HepG2 (cell line): ENCODE measurements around the gene POP5. TPM values are rescaled to one million over a fixed set of nuclear protein-coding genes. Genes with fewer than 3 reads are reported as not detected.

Source experiments
- ARID4A ChIP-seq: sonication (generic); formaldehyde crosslinking; IDR thresholded peaks from 2 replicates; pipeline ENCODE4 v1.5.0; 2020; ENCODE audit warnings: mild to moderate bottlenecking, missing genetic modification reagents, borderline replicate concordance
- ETV5 ChIP-seq: IDR thresholded peaks from 2 replicates; pipeline ENCODE4 v1.6.1; 2018; ENCODE audit warnings: missing biosample characterization, missing genetic modification reagents, inconsistent platforms, borderline replicate concordance
- FOSL2 ChIP-seq: sonication (generic); formaldehyde crosslinking; IDR thresholded peaks from 2 replicates; pipeline ENCODE4 v1.4.0; 2020; ENCODE audit warnings: missing genetic modification reagents
- GABPB1 ChIP-seq: IDR thresholded peaks from 2 replicates; pipeline ENCODE4 v1.6.1; 2016; ENCODE audit warnings: mild to moderate bottlenecking, missing genetic modification reagents, moderate library complexity, missing compliant biosample characterization
- GTF3A ChIP-seq: sonication (generic); formaldehyde crosslinking; conservative IDR thresholded peaks from 2 replicates; pipeline ENCODE4 v1.4.0; 2020; ENCODE audit warnings: mild to moderate bottlenecking, missing genetic modification reagents
- HMG20B ChIP-seq: conservative IDR thresholded peaks from 2 replicates; pipeline ENCODE4 v1.6.1; 2016; ENCODE audit warnings: missing genetic modification reagents, missing compliant biosample characterization
- HNRNPLL ChIP-seq: fragments of 200-400 bp; formaldehyde crosslinking; IDR thresholded peaks from 2 replicates; pipeline ENCODE4 v1.6.1; 2017; ENCODE audit warnings: mild to moderate bottlenecking, low read depth, low read length; ENCODE audit not compliant: poor library complexity, severe bottlenecking
- MED8 ChIP-seq: sonication (generic); formaldehyde crosslinking; IDR thresholded peaks from 2 replicates; pipeline ENCODE4 v1.8.1; 2023; ENCODE audit warnings: mild to moderate bottlenecking, missing genetic modification reagents; ENCODE audit not compliant: insufficient replicate concordance
- NFE2 ChIP-seq: sonication (generic); formaldehyde crosslinking; IDR thresholded peaks from 2 replicates; pipeline ENCODE4 v1.4.0; 2020; ENCODE audit warnings: missing genetic modification reagents
- NFKB2 ChIP-seq: sonication (generic); formaldehyde crosslinking; IDR thresholded peaks from 2 replicates; pipeline ENCODE4 v1.4.0; 2020; ENCODE audit warnings: missing genetic modification reagents, borderline replicate concordance
- PRDM10 ChIP-seq: sonication (generic); formaldehyde crosslinking; IDR thresholded peaks from 2 replicates; pipeline ENCODE4 v1.4.0; 2020; ENCODE audit warnings: low read depth, missing genetic modification reagents
- RFXAP ChIP-seq: sonication (generic); formaldehyde crosslinking; IDR thresholded peaks from 2 replicates; pipeline ENCODE4 v1.4.0; 2020; ENCODE audit warnings: missing genetic modification reagents, borderline replicate concordance
- TBX2 ChIP-seq: sonication (generic); formaldehyde crosslinking; IDR thresholded peaks from 2 replicates; pipeline ENCODE4 v1.5.0; 2020; ENCODE audit warnings: missing genetic modification reagents, mild to moderate bottlenecking, borderline replicate concordance
- TSC22D2 ChIP-seq: sonication (generic); formaldehyde crosslinking; IDR thresholded peaks from 2 replicates; pipeline ENCODE4 v1.5.1; 2020; ENCODE audit warnings: missing genetic modification reagents, mild to moderate bottlenecking, borderline replicate concordance
- ZFY ChIP-seq: sonication (generic); formaldehyde crosslinking; IDR thresholded peaks from 2 replicates; pipeline ENCODE4 v1.4.0; 2020; ENCODE audit warnings: missing genetic modification reagents
- ZNF225 ChIP-seq: sonication (generic); formaldehyde crosslinking; IDR thresholded peaks from 2 replicates; pipeline ENCODE4 v1.4.0; 2020; ENCODE audit warnings: mild to moderate bottlenecking, missing genetic modification reagents
- ZNF234 ChIP-seq: sonication (generic); formaldehyde crosslinking; conservative IDR thresholded peaks from 2 replicates; pipeline ENCODE4 v1.5.1; 2020; ENCODE audit warnings: mild to moderate bottlenecking, missing genetic modification reagents
- ZNF326 ChIP-seq: sonication (generic); formaldehyde crosslinking; IDR thresholded peaks from 2 replicates; pipeline ENCODE4 v1.4.0; 2020; ENCODE audit warnings: missing genetic modification reagents, borderline replicate concordance
- ZNF441 ChIP-seq: sonication (generic); formaldehyde crosslinking; IDR thresholded peaks from 2 replicates; pipeline ENCODE4 v1.7.0; 2021; ENCODE audit warnings: missing genetic modification reagents, borderline replicate concordance
- ZNF556 ChIP-seq: sonication (generic); formaldehyde crosslinking; IDR thresholded peaks from 2 replicates; pipeline ENCODE4 v1.4.0; 2020; ENCODE audit warnings: mild to moderate bottlenecking, missing genetic modification reagents, borderline replicate concordance
- ZSCAN25 ChIP-seq: sonication (generic); formaldehyde crosslinking; IDR thresholded peaks from 2 replicates; pipeline ENCODE4 v1.8.0; 2022; ENCODE audit warnings: mild to moderate bottlenecking, missing genetic modification reagents
- polyA plus RNA-seq, 8 experiments: library from polyadenylated mRNA; depleted of rRNA in 3 of 8; stranded (reverse) in 7 of 8; unstranded in 1 of 8; fragments of >200 nt; fragmentation: Illumina TruSeq in 4 of 8; extraction: Trizol in 4 of 8; gene quantifications; 2 replicates each; pipeline versions ENCODE4 v1.2.1 to v1.2.3, GENCODE V29; 2011 to 2016; ENCODE audit warnings: low read depth in 4 of 8, missing spikeins in 1 of 8, mixed read lengths in 1 of 8; ENCODE audit not compliant: insufficient read depth in 1 of 8
- total RNA-seq, 5 experiments: library from RNA; depleted of rRNA; stranded (reverse); fragments of >200 nt; fragmentation: Illumina TruSeq; extraction: Trizol; gene quantifications; 2 replicates each; pipeline ENCODE4 v1.2.3, GENCODE V29; 2016; ENCODE audit warnings: low read depth in 1 of 5

The POP5 gene
- total and polyA plus RNA-seq, 2 of the 13 experiments (the other 11 are each of a cell fraction or from before 2014, with no cell fraction given), result 45.6 to 61.3 TPM

DNA sequence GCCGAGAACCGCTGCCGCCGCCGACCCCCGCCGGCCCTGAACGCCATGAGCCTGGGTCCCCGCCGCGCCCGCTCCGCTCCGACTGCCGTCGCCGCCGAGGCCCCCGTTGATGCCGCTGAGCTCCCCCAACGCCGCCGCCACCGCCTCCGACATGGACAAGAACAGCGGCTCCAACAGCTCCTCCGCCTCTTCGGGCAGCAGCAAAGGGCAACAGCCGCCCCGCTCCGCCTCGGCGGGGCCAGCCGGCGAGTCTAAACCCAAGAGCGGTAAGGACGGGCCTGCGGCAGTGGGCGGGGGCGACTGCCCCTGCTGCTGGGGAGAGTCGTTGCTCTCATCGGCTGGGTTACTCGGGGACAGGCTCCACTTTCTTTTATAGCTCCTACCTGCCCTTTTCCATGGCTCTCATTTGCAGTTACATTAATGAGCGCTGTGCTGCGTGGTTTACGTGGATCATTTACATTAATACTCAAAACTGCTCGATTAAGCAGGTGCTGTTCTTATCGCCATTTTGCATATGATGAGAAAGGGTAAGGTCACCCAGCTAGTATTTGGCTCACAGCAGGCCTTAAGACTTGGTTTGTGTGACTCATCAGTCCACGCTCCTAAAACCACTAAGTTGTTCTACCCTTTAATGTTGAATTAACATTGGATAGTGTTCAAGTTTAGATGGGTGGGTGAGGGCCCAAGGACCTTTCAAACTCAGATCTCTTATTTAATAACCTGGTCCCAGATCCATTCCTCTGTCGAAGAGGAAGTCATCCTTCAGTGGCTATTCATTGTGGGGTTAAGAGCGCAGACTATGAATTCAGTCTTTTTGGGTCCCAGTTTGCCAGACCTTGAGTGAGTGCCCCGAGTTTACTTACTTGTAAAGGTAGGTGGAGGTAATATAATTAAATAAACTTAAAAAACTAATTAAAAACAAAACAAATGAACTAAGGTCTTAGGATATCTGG, 46.2 kb downstream of the POP5 start (continued):
- TF ChIP-seq FOSL2 (peak; percentile 60), GTF3A (no peak), NFKB2 (CRISPR knock-in tag) (peak; percentile 23; the same call in 1 of the 2 replicates), HMG20B (CRISPR knock-in tag) (no peak), ZSCAN25 (CRISPR knock-in tag) (0 out of 2 replicates have a peak, but pooled peaks have one; percentile 16), ZNF556 (CRISPR knock-in tag) (no peak), ZFY (peak; percentile 80; the same call in 1 of the 2 replicates), GABPB1 (peak; percentile 48; the same call in 1 of the 2 replicates), PRDM10 (no peak), NFE2 (no peak), MED8 (CRISPR knock-in tag) (peak; percentile 62), TBX2 (0 out of 2 replicates have a peak, but pooled peaks have one; percentile 8), HNRNPLL (peak; percentile 57), RFXAP (CRISPR knock-in tag) (0 out of 2 replicates have a peak, but pooled peaks have one; percentile 29), ARID4A (peak; percentile 66; the same call in 1 of the 2 replicates), ETV5 (CRISPR knock-in tag) (peak; percentile 20; the same call in 1 of the 2 replicates), TSC22D2 (CRISPR knock-in tag) (no peak), ZNF225 (CRISPR knock-in tag) (peak; percentile 44; the same call in 1 of the 2 replicates), ZNF326 (no peak), ZNF234 (CRISPR knock-in tag) (no peak), ZNF441 (CRISPR knock-in tag) (0 out of 2 replicates have a peak, but pooled peaks have one; percentile 4)
